ENCODE measurements around the gene TXNRD1.
"Not testable (repeated sequence)": the region's sequence is repeated elsewhere in the genome, so short reads cannot be mapped to it uniquely, and the experiment has no call there.

Gene TXNRD1

GRCh38 chr12:104331376-104331775, 115.8 kb downstream of the TXNRD1 start:
- Histone ChIP-seq H3K4me2 (no peak overlapping the region), H3K27ac (no peak overlapping the region), H3K4me1 (no peaks in the 10 kb centered on the region), H4K20me1 (peaks cover 52% of the 10 kb centered on the region), H3K4me3 (no peak overlapping the region), H3K36me3 (peaks cover 92% of the 10 kb centered on the region), H3K9me3 (no peaks in the 10 kb centered on the region), H3K27me3 (no peaks in the 10 kb centered on the region), H3K9ac (no peak overlapping the region)
- no peak for TF ChIP-seq Cebpa-rat (IDR thresholded peaks at IDR 0.05)

GRCh38 chr12:104332273-104332672, 116.7 kb downstream of the TXNRD1 start:
- H3K27me3 ChIP-seq, H3K4me1 ChIP-seq, H3K9me3 ChIP-seq, H3K4me3 ChIP-seq, H3K27ac ChIP-seq, H3K9ac ChIP-seq, H3K4me2 ChIP-seq: not testable (repeated sequence)
- Histone ChIP-seq H3K36me3 (peaks cover 92% of the 10 kb centered on the region), H4K20me1 (peaks cover 48% of the 10 kb centered on the region)

- peaks cover 34% of the 10 kb centered on the region for H4K20me1 ChIP-seq
- no peak overlapping the region for H3K4me3 ChIP-seq
- TF ChIP-seq Cebpa-rat (IDR thresholded peaks at IDR 0.05) = no peak
- no peak overlapping the region for H3K9ac ChIP-seq
- peaks cover 92% of the 10 kb centered on the region for H3K36me3 ChIP-seq
- H3K27me3 ChIP-seq = no peaks in the 10 kb centered on the region
- no peak overlapping the region for H3K4me2 ChIP-seq
- H3K4me1 ChIP-seq = no peaks in the 10 kb centered on the region
- no peaks in the 10 kb centered on the region for H3K9me3 ChIP-seq
- no peak overlapping the region for H3K27ac ChIP-seq
Measured at GRCh38 chr12:104333692-104334255, 118.2 kb downstream of the TXNRD1 start.

- no peak overlapping the region for H3K4me2 ChIP-seq
- no peaks in the 10 kb centered on the region for H3K9me3 ChIP-seq
- no peak overlapping the region for H3K27ac ChIP-seq
- H4K20me1 ChIP-seq = peaks cover 33% of the 10 kb centered on the region
- no peak overlapping the region for H3K9ac ChIP-seq
- peaks cover 92% of the 10 kb centered on the region for H3K36me3 ChIP-seq
- no peaks in the 10 kb centered on the region for H3K4me1 ChIP-seq
- no peaks in the 10 kb centered on the region for H3K27me3 ChIP-seq
- TF ChIP-seq Cebpa-rat (IDR thresholded peaks at IDR 0.05) = no peak
- H3K4me3 ChIP-seq = no peak overlapping the region
Measured at GRCh38 chr12:104334581-104334980, 119.0 kb downstream of the TXNRD1 start.

- no peak overlapping the region for H3K27ac ChIP-seq
- H3K36me3 ChIP-seq = peaks cover 93% of the 10 kb centered on the region
- no peaks in the 10 kb centered on the region for H3K9me3 ChIP-seq
- H3K27me3 ChIP-seq = no peaks in the 10 kb centered on the region
- H3K4me1 ChIP-seq = no peaks in the 10 kb centered on the region
- no peak overlapping the region for H3K4me3 ChIP-seq
- no peak for TF ChIP-seq Cebpa-rat (IDR thresholded peaks at IDR 0.05)
- H4K20me1 ChIP-seq = peaks cover 35% of the 10 kb centered on the region
- no peak overlapping the region for H3K4me2 ChIP-seq
- no peak overlapping the region for H3K9ac ChIP-seq
Measured at GRCh38 chr12:104336115-104336514, 120.5 kb downstream of the TXNRD1 start.

GRCh38 chr12:104337030-104337558, 121.5 kb downstream of the TXNRD1 start:
- no peak overlapping the region for H3K4me2 ChIP-seq
- no peak overlapping the region for H3K4me3 ChIP-seq
- no peaks in the 10 kb centered on the region for H3K9me3 ChIP-seq
- no peak overlapping the region for H3K27ac ChIP-seq
- H4K20me1 ChIP-seq = peaks cover 44% of the 10 kb centered on the region
- no peaks in the 10 kb centered on the region for H3K27me3 ChIP-seq
- no peaks in the 10 kb centered on the region for H3K4me1 ChIP-seq
- H3K36me3 ChIP-seq = peaks cover 93% of the 10 kb centered on the region
- TF ChIP-seq Cebpa-rat (IDR thresholded peaks at IDR 0.05) = no peak
- no peak overlapping the region for H3K9ac ChIP-seq

GRCh38 chr12:104339663-104340062, 124.1 kb downstream of the TXNRD1 start:
- no peak overlapping the region for H3K4me2 ChIP-seq
- H3K4me1 ChIP-seq = no peaks in the 10 kb centered on the region
- no peak overlapping the region for H3K27ac ChIP-seq
- peaks cover 59% of the 10 kb centered on the region for H4K20me1 ChIP-seq
- no peaks in the 10 kb centered on the region for H3K27me3 ChIP-seq
- no peak overlapping the region for H3K4me3 ChIP-seq
- no peak overlapping the region for H3K9ac ChIP-seq
- no peaks in the 10 kb centered on the region for H3K9me3 ChIP-seq
- no peak for TF ChIP-seq Cebpa-rat (IDR thresholded peaks at IDR 0.05)
- peaks cover 100% of the 10 kb centered on the region for H3K36me3 ChIP-seq

- no peak overlapping the region for H3K9ac ChIP-seq
- peaks cover 62% of the 10 kb centered on the region for H4K20me1 ChIP-seq
- H3K27ac ChIP-seq = no peak overlapping the region
- H3K4me3 ChIP-seq = no peak overlapping the region
- no peaks in the 10 kb centered on the region for H3K27me3 ChIP-seq
- peaks cover 100% of the 10 kb centered on the region for H3K36me3 ChIP-seq
- no peak overlapping the region for H3K4me2 ChIP-seq
- TF ChIP-seq Cebpa-rat (IDR thresholded peaks at IDR 0.05) = no peak
- H3K4me1 ChIP-seq = no peaks in the 10 kb centered on the region
- H3K9me3 ChIP-seq = no peaks in the 10 kb centered on the region
Measured at GRCh38 chr12:104340177-104340576, 124.6 kb downstream of the TXNRD1 start.

GRCh38 chr12:104340925-104341611, 125.5 kb downstream of the TXNRD1 start:
- TF ChIP-seq Cebpa-rat (IDR thresholded peaks at IDR 0.05) = no peak
- no peaks in the 10 kb centered on the region for H3K27me3 ChIP-seq
- H3K4me3 ChIP-seq = no peak overlapping the region
- H3K4me2 ChIP-seq = no peak overlapping the region
- H3K36me3 ChIP-seq = peaks cover 100% of the 10 kb centered on the region
- H3K27ac ChIP-seq = no peak overlapping the region
- peaks cover 71% of the 10 kb centered on the region for H4K20me1 ChIP-seq
- no peaks in the 10 kb centered on the region for H3K4me1 ChIP-seq
- H3K9ac ChIP-seq = no peak overlapping the region
- H3K9me3 ChIP-seq = no peaks in the 10 kb centered on the region

GRCh38 chr12:104342147-104342546, 126.6 kb downstream of the TXNRD1 start:
- Histone ChIP-seq H3K4me2 (no peak overlapping the region), H4K20me1 (peaks cover 80% of the 10 kb centered on the region), H3K27me3 (no peaks in the 10 kb centered on the region), H3K4me1 (no peaks in the 10 kb centered on the region), H3K36me3 (peaks cover 100% of the 10 kb centered on the region), H3K4me3 (no peak overlapping the region), H3K9me3 (no peaks in the 10 kb centered on the region), H3K27ac (no peak overlapping the region), H3K9ac (no peak overlapping the region)
- TF ChIP-seq Cebpa-rat (IDR thresholded peaks at IDR 0.05) = no peak
